Fibroblast of the aortic adventitia (primary cell): ENCODE data around the gene AMOT. TPM values are rescaled to one million over a fixed set of nuclear protein-coding genes. Genes with fewer than 3 reads are reported as not detected.

Experiments
- DNase-seq: peaks from one replicate; pipeline ENCODE4 v3.0.0-alpha.2; 2010; ENCODE audit warnings: low read depth
- H3K4me3 ChIP-seq: 2 replicates; pipeline ENCODE4 v1.5.1; 2011; ENCODE audit warnings: low read depth, mild to moderate bottlenecking, control low read depth, low read length, moderate library complexity
- small RNA-seq: library from RNA; depleted of rRNA; stranded (forward); fragments of <200 nt; gene quantifications from one replicate; pipeline ENCODE3, GENCODE V24; 2012
- total RNA-seq: library from RNA; depleted of rRNA; stranded (reverse); fragments of >200 nt; gene quantifications from 2 replicates; pipeline ENCODE4 v1.2.3, GENCODE V29; 2012; ENCODE audit warnings: low replicate concordance
- TF ChIP-seq, protein P1 (sequence below): IDR thresholded peaks from 2 replicates; pipeline ENCODE4 v1.5.1; 2011; ENCODE audit warnings: mild to moderate bottlenecking, low read length, control low read depth, inconsistent platforms; ENCODE audit not compliant: insufficient read depth

The AMOT gene
- total RNA-seq, 1 donor: 11.0 TPM

GRCh38 chrX:112738347-112739033 lies 102.1 kb downstream of the AMOT start:
- no peak for DNase-seq
- TF ChIP-seq, protein P1, sequence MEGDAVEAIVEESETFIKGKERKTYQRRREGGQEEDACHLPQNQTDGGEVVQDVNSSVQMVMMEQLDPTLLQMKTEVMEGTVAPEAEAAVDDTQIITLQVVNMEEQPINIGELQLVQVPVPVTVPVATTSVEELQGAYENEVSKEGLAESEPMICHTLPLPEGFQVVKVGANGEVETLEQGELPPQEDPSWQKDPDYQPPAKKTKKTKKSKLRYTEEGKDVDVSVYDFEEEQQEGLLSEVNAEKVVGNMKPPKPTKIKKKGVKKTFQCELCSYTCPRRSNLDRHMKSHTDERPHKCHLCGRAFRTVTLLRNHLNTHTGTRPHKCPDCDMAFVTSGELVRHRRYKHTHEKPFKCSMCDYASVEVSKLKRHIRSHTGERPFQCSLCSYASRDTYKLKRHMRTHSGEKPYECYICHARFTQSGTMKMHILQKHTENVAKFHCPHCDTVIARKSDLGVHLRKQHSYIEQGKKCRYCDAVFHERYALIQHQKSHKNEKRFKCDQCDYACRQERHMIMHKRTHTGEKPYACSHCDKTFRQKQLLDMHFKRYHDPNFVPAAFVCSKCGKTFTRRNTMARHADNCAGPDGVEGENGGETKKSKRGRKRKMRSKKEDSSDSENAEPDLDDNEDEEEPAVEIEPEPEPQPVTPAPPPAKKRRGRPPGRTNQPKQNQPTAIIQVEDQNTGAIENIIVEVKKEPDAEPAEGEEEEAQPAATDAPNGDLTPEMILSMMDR: no peak
- no peak overlapping the region for H3K4me3 ChIP-seq

- no peak for DNase-seq
- TF ChIP-seq, protein P1: no peak
Observed at GRCh38 chrX:112736310-112736709, 104.3 kb downstream of the AMOT start.

DNA sequence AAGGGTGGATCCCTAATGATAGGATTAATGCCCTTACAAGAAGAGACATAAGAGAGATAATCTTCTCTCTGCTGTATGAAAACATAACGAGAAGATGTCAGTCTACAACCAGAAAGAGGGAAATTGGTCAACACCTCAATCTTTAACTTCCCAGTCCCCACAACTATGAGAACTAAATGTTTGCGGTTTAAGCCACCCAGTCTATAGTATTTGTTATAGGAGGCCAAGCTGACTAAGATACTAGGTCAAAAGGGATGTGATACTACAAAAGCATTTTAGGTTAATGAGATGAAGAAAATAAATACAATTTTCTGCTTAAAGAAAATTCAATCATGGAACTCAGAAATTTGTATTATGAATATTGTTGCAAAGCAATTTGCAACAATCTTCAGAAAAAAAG lies 105.5 kb downstream of the AMOT start:
- H3K4me3 ChIP-seq: no peak overlapping the region
- DNase-seq: no peak
- TF ChIP-seq, protein P1: no peak

More at GRCh38 chrX:112736310-112736709, 104.3 kb downstream of the AMOT start:
- no peak overlapping the region for H3K4me3 ChIP-seq

- TF ChIP-seq, protein P1: no peak
- no peak for DNase-seq
- no peak overlapping the region for H3K4me3 ChIP-seq
Observed at GRCh38 chrX:112734290-112734689, 106.3 kb downstream of the AMOT start.

DNA sequence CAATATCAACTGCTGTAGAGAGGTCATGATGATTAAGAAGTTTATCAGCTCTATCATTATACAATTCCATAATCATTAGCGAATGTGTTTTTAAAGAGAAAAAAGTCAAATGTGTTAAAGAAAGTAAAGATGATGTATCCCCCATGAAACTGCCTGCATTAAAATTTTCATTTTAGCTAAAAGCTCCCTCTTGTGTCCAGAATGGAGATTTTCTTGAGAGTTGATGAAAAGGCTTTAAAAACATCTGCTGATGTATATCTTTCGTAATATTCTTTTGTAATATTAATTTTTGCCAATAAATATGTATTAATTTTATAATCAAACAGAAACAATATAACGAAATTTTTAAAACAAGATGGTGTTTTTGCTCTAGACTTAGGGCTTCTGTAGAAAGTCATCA lies 108.8 kb downstream of the AMOT start:
- H3K4me3 ChIP-seq: no peak overlapping the region
- peak; percentile 24 for DNase-seq
- TF ChIP-seq, protein P1: peak; percentile 32

Small RNA genes within 50 kb of the gene (small RNA-seq; reads per million reads assigned to genes)
- not detected for gene RN7SL266P

Other genes with a start within 250 kb of the AMOT start
- not detected in 2 replicates for gene LHFPL1, start 160.9 kb downstream of the AMOT start, total RNA-seq